ENCODE data around the gene SV2C. TPM values are rescaled to one million over a fixed set of nuclear protein-coding genes. Genes with fewer than 3 reads are reported as not detected.

The SV2C gene
- total RNA-seq, 1 donor from 2014 or later: 0.15 TPM

DNA sequence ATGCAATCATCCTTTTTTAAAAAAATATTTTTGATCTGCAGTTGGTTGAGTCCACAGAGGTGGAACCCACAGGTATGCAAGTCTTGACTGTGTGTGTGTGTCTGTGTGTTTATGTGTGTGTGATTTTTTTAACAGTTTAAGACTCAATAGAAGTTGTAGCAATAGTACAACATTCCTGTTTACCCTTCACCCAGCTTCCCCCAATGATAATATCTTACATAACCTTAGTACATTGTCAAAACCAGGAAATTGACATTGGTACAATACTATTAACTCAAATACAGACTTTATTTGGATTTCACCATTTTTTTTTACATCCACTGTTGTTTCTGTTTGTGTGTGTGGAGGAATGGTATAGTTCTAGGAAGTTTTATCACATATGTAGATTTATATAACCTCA is 81.8 kb downstream of the SV2C start:
- Mint-ChIP-seq H3K36me3 (peaks cover 10% of the 10 kb centered on the region), H3K4me1 (peaks cover 29% of the 10 kb centered on the region), H3K4me3 (no peak overlapping the region), H3K9me3 (peaks cover 6% of the 10 kb centered on the region), H3K27ac (no peak overlapping the region), H3K27me3 (ENCODE audit: insufficient read depth, low read depth) (no peaks in the 10 kb centered on the region)
- TF ChIP-seq, protein P1, sequence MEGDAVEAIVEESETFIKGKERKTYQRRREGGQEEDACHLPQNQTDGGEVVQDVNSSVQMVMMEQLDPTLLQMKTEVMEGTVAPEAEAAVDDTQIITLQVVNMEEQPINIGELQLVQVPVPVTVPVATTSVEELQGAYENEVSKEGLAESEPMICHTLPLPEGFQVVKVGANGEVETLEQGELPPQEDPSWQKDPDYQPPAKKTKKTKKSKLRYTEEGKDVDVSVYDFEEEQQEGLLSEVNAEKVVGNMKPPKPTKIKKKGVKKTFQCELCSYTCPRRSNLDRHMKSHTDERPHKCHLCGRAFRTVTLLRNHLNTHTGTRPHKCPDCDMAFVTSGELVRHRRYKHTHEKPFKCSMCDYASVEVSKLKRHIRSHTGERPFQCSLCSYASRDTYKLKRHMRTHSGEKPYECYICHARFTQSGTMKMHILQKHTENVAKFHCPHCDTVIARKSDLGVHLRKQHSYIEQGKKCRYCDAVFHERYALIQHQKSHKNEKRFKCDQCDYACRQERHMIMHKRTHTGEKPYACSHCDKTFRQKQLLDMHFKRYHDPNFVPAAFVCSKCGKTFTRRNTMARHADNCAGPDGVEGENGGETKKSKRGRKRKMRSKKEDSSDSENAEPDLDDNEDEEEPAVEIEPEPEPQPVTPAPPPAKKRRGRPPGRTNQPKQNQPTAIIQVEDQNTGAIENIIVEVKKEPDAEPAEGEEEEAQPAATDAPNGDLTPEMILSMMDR (IDR thresholded peaks at IDR 0.05): no peak
- no peak for TF ChIP-seq EZH2phosphoT487 (IDR thresholded peaks at IDR 0.05)
- no peak for TF ChIP-seq EZH2 (IDR thresholded peaks at IDR 0.05)
- no peak for DNase-seq (ENCODE audit: low spot score)
- Histone ChIP-seq H3K9me3 (ENCODE audit: low read depth) (no peaks in the 10 kb centered on the region), H3K4me2 (no peak overlapping the region), H3F3A (ENCODE audit: low read depth) (no peaks in the 10 kb centered on the region), H3K79me2 (ENCODE audit: low read depth) (no peaks in the 10 kb centered on the region), H3K9ac (no peak overlapping the region), H3K4me3 (no peak overlapping the region), H4K20me1 (ENCODE audit: low read depth) (no peaks in the 10 kb centered on the region), H3K27ac (no peak overlapping the region), H3K36me3 (no peaks in the 10 kb centered on the region), H3K27me3 (no peaks in the 10 kb centered on the region), H2AFZ (replicated peaks) (no peak overlapping the region), H3K4me1 (no peaks in the 10 kb centered on the region)

DNA sequence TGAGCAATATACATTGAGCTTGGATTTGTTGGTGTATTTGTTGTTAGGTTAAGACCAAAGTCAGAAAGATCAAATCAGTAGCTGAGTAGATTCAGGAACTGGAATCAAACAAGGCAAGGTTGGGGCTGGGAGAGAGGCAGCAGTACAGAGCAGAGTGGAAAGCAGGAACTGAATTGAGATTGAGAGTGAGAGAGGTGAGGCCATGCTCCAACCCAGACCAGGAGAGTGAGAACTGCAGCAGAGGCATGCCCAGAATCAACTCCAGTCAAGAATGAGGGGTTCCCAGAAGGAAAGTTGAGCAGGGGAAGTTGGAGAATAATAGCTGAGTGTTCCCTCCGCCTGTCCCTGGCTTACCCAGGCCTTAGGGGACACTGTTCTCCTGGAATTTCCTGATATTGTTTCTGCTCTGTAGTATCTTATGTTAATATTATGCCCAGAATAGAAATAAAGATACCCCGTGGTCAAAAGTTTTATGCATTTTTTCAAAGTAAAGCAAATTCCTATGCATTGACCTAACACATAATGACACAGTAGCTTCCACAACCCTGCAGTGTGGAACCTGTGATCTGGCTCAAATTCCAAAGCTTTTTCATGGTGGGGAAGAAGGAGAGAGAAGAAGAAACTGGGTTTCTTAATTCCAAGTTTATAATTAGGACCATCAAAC is 82.7 kb downstream of the SV2C start:
- H3K9ac ChIP-seq: no peak overlapping the region
- peaks cover 6% of the 10 kb centered on the region for H3K9me3 Mint-ChIP-seq
- no peak overlapping the region for H3K27ac Mint-ChIP-seq
- TF ChIP-seq EZH2 (IDR thresholded peaks at IDR 0.05): no peak
- H4K20me1 ChIP-seq (ENCODE audit: low read depth): no peaks in the 10 kb centered on the region
- no peaks in the 10 kb centered on the region for H3K4me1 ChIP-seq
- peaks cover 10% of the 10 kb centered on the region for H3K36me3 Mint-ChIP-seq
- no peak overlapping the region for H3K4me3 ChIP-seq
- H3K27me3 Mint-ChIP-seq (ENCODE audit: insufficient read depth, low read depth): no peaks in the 10 kb centered on the region
- no peaks in the 10 kb centered on the region for H3K27me3 ChIP-seq
- H3K79me2 ChIP-seq (ENCODE audit: low read depth): no peaks in the 10 kb centered on the region
- no peak overlapping the region for H2AFZ ChIP-seq (replicated peaks)
- no peak overlapping the region for H3K27ac ChIP-seq
- no peak overlapping the region for H3K4me2 ChIP-seq
- no peaks in the 10 kb centered on the region for H3K9me3 ChIP-seq (ENCODE audit: low read depth)
- DNase-seq (ENCODE audit: low spot score): no peak
- H3F3A ChIP-seq (ENCODE audit: low read depth): no peaks in the 10 kb centered on the region
- no peak overlapping the region for H3K4me3 Mint-ChIP-seq
- peaks cover 29% of the 10 kb centered on the region for H3K4me1 Mint-ChIP-seq
- H3K36me3 ChIP-seq: no peaks in the 10 kb centered on the region

DNA sequence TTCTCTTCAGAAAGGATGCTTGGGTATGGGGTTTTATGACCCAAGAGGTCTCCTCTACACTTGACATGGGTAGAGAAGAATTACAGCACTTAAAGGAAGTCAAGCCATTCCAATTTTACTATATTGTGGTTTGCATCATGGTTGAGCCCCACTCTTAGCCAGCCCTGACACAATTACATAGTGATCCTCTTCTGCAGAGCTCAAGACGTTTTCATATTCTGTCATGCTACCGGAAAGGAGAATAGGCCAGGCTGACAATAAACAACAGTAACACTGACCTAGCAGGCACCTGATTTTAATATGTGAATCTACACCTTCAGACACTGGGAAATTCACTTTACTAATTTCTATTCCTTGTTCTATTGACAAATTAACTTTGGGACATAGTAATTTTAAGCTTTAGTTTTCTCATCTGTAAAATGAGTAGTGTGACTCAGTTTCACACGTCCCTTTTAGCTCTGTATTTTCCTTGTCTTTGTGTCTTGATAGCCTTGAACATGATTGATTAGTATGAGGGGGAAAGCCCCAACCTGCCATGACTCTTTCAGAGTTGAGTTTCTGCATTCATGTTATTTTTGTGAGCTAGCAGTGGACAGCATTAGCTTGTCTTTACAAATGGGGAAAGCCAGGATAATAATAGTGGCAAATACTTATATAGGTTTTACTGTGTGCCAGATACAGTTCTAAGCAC is 83.8 kb downstream of the SV2C start:
- Histone ChIP-seq H3K9me3 (ENCODE audit: low read depth) (no peaks in the 10 kb centered on the region), H2AFZ (replicated peaks) (no peak overlapping the region), H3K9ac (no peak overlapping the region), H3K27me3 (no peaks in the 10 kb centered on the region), H3K79me2 (ENCODE audit: low read depth) (no peaks in the 10 kb centered on the region), H4K20me1 (ENCODE audit: low read depth) (no peaks in the 10 kb centered on the region), H3K4me2 (no peak overlapping the region), H3F3A (ENCODE audit: low read depth) (no peaks in the 10 kb centered on the region), H3K36me3 (no peaks in the 10 kb centered on the region), H3K4me3 (no peak overlapping the region), H3K4me1 (no peaks in the 10 kb centered on the region), H3K27ac (no peak overlapping the region)
- Mint-ChIP-seq H3K4me3 (no peak overlapping the region), H3K36me3 (peaks cover 8% of the 10 kb centered on the region), H3K27me3 (ENCODE audit: insufficient read depth, low read depth) (no peaks in the 10 kb centered on the region), H3K27ac (no peak overlapping the region), H3K4me1 (peaks cover 29% of the 10 kb centered on the region), H3K9me3 (peaks cover 6% of the 10 kb centered on the region)
- TF ChIP-seq, protein P1 (IDR thresholded peaks at IDR 0.05): no peak
- no peak for TF ChIP-seq EZH2phosphoT487 (IDR thresholded peaks at IDR 0.05)
- no peak for TF ChIP-seq EZH2 (IDR thresholded peaks at IDR 0.05)
- DNase-seq (ENCODE audit: low spot score): no peak
